Colonic mucosa (tissue), 4 donors: ENCODE measurements around the gene FRS3. TPM values are rescaled to one million over a fixed set of nuclear protein-coding genes. Genes with fewer than 3 reads are reported as not detected.

Experiments
- DNase-seq: peaks from one replicate; pipeline ENCODE4 v3.0.0-alpha.2; 2020
- H3K27ac ChIP-seq: fragments of 200-600 bp; one replicate; pipeline ENCODE4 v1.8.0; 2021
- H3K27me3 ChIP-seq: fragments of 200-600 bp; one replicate; pipeline ENCODE4 v1.8.0; 2021
- H3K36me3 ChIP-seq: fragments of 200-600 bp; one replicate; pipeline ENCODE4 v1.8.0; 2021
- H3K4me1 ChIP-seq: fragments of 200-600 bp; one replicate; pipeline ENCODE4 v1.8.0; 2021; ENCODE audit warnings: mild to moderate bottlenecking
- H3K4me3 ChIP-seq: fragments of 200-600 bp; one replicate; pipeline ENCODE4 v1.8.0; 2021
- H3K9ac ChIP-seq, 2 donors: one replicate each; pipeline ENCODE4 v1.7.0; 2013; ENCODE audit warnings: control low read depth in 2 of 2, low read depth in 2 of 2, low read length in 2 of 2
- H3K9me3 ChIP-seq: fragments of 200-600 bp; one replicate; pipeline ENCODE4 v1.8.0; 2021
- intact Hi-C: fragments of 100-400 bp; cut with DNase I; formaldehyde crosslinking; loops from one replicate; pipeline ENCODE4 v1.14.1; 2022
- total RNA-seq, 2 donors: library from RNA; stranded (reverse); fragmentation: NEBNext Ultra II Directional in 1 of 2; extraction: Animal tissue kit (Norgen Biotek cat#: 25700) in 1 of 2; gene quantifications; one replicate each; pipeline ENCODE4 v1.2.1, GENCODE V29; 2021
- TF ChIP-seq, protein P1 (sequence below): fragments of 200-600 bp; IDR thresholded peaks from one replicate; pipeline ENCODE4 v1.8.0; 2022; ENCODE audit warnings: antibody characterized with exemption, mild to moderate bottlenecking
- donor health status: healthy.
- donor health status: DM: no; HTN: no; CAD: no.
- donor health status: DM: no; HTN: no; CAD: no.

Gene FRS3
- total RNA-seq, 2 donors from 2014 or later, result 2.7 to 3.4 TPM

DNA sequence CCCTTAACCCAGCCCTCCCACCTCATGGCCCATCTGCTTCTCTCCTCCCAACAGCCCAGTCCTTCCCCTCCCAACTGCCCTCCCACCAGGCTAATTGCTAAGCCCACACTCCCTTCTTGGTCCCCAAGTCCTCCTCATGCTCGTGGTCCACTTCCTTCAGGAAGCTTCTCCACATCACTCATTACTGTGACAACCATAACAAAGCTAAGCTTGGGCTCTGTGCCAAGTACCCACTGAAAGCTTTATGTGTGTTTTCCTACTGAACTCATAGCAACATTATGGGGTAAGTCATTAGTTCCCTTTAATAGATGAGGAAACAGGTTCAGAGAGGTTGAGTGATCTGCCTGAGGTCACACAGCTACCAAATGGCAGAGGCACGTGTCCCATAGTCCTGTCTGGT lies 16.2 kb downstream of the FRS3 start:
- TF ChIP-seq, protein P1, sequence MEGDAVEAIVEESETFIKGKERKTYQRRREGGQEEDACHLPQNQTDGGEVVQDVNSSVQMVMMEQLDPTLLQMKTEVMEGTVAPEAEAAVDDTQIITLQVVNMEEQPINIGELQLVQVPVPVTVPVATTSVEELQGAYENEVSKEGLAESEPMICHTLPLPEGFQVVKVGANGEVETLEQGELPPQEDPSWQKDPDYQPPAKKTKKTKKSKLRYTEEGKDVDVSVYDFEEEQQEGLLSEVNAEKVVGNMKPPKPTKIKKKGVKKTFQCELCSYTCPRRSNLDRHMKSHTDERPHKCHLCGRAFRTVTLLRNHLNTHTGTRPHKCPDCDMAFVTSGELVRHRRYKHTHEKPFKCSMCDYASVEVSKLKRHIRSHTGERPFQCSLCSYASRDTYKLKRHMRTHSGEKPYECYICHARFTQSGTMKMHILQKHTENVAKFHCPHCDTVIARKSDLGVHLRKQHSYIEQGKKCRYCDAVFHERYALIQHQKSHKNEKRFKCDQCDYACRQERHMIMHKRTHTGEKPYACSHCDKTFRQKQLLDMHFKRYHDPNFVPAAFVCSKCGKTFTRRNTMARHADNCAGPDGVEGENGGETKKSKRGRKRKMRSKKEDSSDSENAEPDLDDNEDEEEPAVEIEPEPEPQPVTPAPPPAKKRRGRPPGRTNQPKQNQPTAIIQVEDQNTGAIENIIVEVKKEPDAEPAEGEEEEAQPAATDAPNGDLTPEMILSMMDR, result no peak
- Histone ChIP-seq H3K27me3 (no peaks in the 10 kb centered on the region), H3K4me1 (no peaks in the 10 kb centered on the region), H3K36me3 (no peaks in the 10 kb centered on the region), H3K9me3 (no peaks in the 10 kb centered on the region), H3K9ac (no peak overlapping the region), H3K27ac (no peak overlapping the region), H3K4me3 (no peak overlapping the region)
- no peak for DNase-seq
- intact Hi-C loops, result no loop called here

DNA sequence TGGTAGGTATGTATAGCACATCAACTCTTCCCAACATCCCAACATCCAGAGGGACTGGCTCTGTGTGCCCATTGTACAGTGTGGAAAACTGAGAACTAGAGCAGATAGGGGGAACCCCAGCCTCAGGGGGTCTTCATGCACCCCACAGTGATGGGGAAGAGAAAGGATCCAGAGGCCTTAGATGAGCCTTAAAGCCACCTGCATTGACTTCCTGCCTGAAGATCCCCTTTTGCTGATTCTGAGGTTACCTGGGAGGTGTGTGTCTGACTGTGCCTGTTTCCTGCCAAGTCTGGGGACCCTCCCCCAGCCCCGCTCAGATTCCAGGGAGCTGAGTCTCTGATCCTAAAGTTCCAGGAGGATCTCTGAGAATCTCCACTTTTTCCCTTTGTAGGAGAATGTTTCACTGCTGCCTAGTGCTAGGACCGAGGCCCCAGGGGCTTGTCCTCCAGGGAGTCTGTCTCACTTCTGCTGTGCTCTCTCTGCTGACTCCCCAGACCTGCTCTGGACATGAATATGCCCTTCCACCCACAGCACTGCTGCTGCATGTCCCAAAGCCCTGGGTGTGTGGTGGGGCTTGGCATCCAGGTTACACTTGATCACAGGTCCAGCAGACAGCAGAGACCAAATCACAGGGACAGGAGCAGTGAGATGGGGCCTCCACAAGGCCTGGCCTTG lies 19.7 kb downstream of the FRS3 start:
- no peak for DNase-seq
- TF ChIP-seq, protein P1, result no peak
- no peaks in the 10 kb centered on the region for H3K27me3 ChIP-seq
- H3K4me1 ChIP-seq, result no peaks in the 10 kb centered on the region
- H3K9ac ChIP-seq, result no peak overlapping the region
- intact Hi-C loops, result no loop called here
- H3K36me3 ChIP-seq, result no peaks in the 10 kb centered on the region
- no peak overlapping the region for H3K4me3 ChIP-seq
- no peak overlapping the region for H3K27ac ChIP-seq
- no peaks in the 10 kb centered on the region for H3K9me3 ChIP-seq

DNA sequence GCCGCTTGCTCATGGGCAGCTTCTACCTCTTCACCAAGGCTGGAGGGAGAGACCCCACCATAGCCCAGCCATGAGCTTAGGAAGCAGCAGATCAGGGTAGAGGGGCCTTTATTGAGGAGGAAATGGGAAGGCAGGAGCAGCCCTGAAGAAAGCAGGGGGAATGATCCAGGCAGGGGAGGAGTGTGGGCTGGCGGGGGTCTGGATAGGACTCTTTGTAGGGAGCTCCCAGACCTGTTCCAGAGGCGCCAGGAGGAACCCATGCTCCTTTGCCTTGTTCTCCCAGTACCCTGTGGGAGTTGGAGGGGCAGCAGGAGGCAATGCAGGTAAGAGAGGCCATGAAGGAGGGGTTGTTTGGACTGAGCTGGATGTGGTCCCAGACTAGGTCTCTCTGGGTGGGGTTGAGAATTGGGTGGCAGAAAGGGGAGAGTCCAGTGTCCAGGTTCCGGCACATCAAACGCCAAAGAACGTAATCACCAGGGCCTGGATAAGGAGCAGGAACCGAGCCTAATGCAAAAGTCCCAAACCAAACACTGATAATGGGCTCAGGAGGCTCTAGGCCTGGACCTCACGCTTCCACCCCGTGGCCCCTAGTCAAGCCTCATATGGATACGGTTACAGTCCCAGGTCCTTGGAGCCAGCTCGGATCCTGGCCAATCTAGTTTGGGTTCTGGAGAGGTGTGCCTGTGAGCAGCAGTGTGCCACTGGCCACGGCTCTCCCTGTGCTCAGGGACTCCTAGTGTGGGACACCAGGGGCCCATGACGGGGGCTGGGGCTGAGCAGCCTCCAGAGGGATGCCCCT lies 20.4 kb downstream of the FRS3 start:
- Histone ChIP-seq H3K4me3 (no peak overlapping the region), H3K36me3 (no peaks in the 10 kb centered on the region), H3K27ac (no peak overlapping the region), H3K9me3 (no peaks in the 10 kb centered on the region), H3K27me3 (no peaks in the 10 kb centered on the region), H3K4me1 (no peaks in the 10 kb centered on the region), H3K9ac (no peak overlapping the region)
- intact Hi-C loops, result no loop called here
- TF ChIP-seq, protein P1, result no peak
- no peak for DNase-seq

DNA sequence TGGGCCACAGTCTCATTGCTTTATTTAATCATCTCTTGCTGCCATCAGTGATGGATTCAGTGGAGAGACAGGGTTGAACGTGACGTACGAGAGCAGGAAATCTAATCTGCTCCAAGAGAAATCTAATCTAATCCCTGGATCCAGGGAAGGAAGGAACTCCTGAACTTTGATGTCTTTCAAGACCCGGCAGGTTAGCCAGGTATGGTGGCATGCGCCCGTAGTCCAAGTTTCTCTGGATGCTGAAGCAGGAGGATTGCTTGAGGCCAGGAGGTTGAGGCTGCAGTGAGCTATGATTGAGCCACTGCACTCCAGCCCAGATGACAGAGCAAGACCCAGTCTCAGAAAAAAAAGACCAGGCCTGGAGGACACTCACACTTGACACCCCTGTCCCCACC lies 21.1 kb downstream of the FRS3 start:
- Histone ChIP-seq H3K9ac (no peak overlapping the region), H3K27ac (no peak overlapping the region), H3K9me3 (no peaks in the 10 kb centered on the region), H3K4me3 (no peak overlapping the region), H3K36me3 (no peaks in the 10 kb centered on the region), H3K4me1 (no peaks in the 10 kb centered on the region), H3K27me3 (no peaks in the 10 kb centered on the region)
- TF ChIP-seq, protein P1, result no peak
- intact Hi-C loops, result no loop called here
- DNase-seq, result no peak

DNA sequence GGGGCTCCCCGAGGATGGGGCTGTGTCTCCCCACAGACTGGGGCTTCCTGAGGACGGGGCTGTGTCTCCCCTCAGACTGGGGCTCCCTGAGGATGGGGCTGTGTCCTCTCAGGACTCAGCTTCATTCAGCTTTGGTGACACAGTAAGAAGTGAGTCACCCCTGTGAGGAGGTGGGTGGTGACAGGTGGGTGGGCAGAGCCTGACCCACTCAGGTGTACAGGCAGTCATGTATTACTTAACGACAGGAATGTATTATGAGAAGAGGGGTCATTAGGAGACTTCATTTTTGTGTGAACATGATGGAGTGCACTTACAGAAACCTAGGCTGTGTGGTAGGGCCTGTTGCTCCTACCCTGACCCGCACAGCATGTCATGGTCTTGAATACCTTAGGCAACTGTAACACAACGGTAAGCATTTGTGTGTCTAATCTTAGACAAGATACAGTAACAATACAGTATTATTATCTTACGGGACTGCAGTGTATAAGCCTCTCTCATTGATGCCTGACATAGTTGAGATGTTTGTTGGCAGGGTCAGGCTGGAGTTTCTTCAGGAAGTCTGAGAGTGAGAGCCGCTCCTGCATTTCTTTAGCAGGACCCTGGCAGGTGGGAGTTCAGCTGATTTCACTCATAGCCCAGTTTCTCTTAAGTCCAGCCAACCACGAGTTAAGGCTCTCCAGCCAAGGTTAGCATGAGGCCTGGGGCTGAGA lies 21.6 kb downstream of the FRS3 start:
- no peak overlapping the region for H3K27ac ChIP-seq
- no peak overlapping the region for H3K4me3 ChIP-seq
- TF ChIP-seq, protein P1, result no peak
- no peaks in the 10 kb centered on the region for H3K9me3 ChIP-seq
- intact Hi-C loops, result no loop called here
- no peaks in the 10 kb centered on the region for H3K4me1 ChIP-seq
- H3K27me3 ChIP-seq, result no peaks in the 10 kb centered on the region
- no peak for DNase-seq
- H3K36me3 ChIP-seq, result no peaks in the 10 kb centered on the region
- H3K9ac ChIP-seq, result no peak overlapping the region
